Thoracic aorta endothelial cell (primary cell): ENCODE measurements around the gene SERPINB8. TPM values are rescaled to one million over a fixed set of nuclear protein-coding genes. Genes with fewer than 3 reads are reported as not detected.

Experiments
- total RNA-seq: library from RNA; depleted of rRNA; stranded (reverse); fragments of >200 nt; gene quantifications from 2 replicates; pipeline ENCODE4 v1.2.3, GENCODE V29; 2012

SERPINB8 gene, protein sequence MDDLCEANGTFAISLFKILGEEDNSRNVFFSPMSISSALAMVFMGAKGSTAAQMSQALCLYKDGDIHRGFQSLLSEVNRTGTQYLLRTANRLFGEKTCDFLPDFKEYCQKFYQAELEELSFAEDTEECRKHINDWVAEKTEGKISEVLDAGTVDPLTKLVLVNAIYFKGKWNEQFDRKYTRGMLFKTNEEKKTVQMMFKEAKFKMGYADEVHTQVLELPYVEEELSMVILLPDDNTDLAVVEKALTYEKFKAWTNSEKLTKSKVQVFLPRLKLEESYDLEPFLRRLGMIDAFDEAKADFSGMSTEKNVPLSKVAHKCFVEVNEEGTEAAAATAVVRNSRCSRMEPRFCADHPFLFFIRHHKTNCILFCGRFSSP
- 49.1 and 54.5 TPM in 2 replicates for total RNA-seq

DNA sequence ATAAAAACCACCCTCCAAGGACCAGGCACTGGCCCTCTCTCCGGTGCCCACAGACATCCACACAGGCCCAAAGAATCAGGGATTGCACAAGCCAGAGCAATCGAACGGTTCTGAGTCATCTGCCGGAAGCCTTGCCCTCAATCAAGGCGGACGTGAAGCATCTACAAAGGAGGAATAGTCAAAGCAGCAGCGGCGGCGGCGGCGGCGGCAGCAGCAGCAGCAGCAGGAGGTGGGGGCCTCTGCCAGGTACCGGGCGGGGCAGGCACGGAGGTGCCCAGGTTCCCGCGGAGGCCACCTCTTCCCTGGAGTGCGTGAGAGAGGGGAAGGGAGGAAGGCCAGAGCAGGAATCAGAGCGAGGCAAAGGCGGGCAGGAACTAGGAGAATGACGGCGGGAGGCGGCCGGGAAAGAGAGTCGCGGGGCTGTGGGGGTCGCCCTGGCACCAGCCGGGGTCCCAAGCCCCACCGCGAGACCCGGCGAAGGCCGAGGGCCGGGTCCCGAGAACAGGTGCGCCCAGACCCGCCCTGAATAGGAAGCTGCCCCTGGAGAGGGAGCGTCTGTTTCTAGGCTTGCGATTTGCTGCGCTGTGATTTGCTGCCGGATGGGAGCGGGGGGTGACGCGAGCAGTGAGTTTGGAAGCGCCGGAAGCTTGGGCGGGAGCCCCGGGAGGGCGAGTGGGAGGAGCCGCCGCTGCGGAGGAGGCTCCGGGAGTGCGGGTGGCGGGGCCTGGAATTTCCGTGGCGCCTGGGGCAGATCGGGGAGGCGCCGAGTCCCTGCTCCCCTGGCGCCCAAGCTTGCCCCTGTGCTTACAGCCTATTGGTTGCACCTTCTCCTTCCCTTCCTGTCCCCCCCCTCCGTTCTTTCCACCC, at the start of gene SERPINB8:
TSS of gene SERPINB8 (plus strand) at position 140 of the 867 bp plus-strand sequence. CDS start 8,228 bp downstream, outside the sequence.

GRCh38 chr18:63949068-63949737, 20.7 kb upstream of the SERPINB8 start, which contains the start of gene HMSD:
TSS of gene HMSD (plus strand) at chr18:63949301. CDS start at chr18:63953456, 4,155 bp downstream.

Other genes with a start within 250 kb of the SERPINB8 start
- gene SERPINB7, start 194.7 kb upstream of the SERPINB8 start, total RNA-seq: not detected in 2 replicates
- 28.1 and 37.5 TPM in 2 replicates for gene SERPINB2, start 82.4 kb upstream of the SERPINB8 start, total RNA-seq
- 0.07 TPM in 1 of 2 replicates, not detected in the other for gene SERPINB10, start 62.1 kb upstream of the SERPINB8 start, total RNA-seq
- gene HMSD, start 20.8 kb upstream of the SERPINB8 start, total RNA-seq: 0.14 and 0.27 TPM in 2 replicates
- gene LINC00305, start 179.0 kb downstream of the SERPINB8 start, total RNA-seq: not detected in 2 replicates